ENCODE results near the gene PARP3.

The PARP3 gene

GRCh38 chr3:51967384-51968169 lies 25.4 kb downstream of the PARP3 start, which contains the start of gene PCBP4:
PCBP4 (minus strand) TSS chr3:51967454; CDS start chr3:51961240, 6,214 bp downstream.
- no peak for FAIRE-seq

- FAIRE-seq, result no peak
Observed at GRCh38 chr3:51968170-51968775, 26.1 kb downstream of the PARP3 start.

GRCh38 chr3:51968883-51969678 lies 26.9 kb downstream of the PARP3 start:
- FAIRE-seq, result no peak

- FAIRE-seq, result no peak
Observed at GRCh38 chr3:51969841-51970240, 27.7 kb downstream of the PARP3 start.

- no peak for FAIRE-seq
Observed at GRCh38 chr3:51970606-51971300, 28.6 kb downstream of the PARP3 start.

- no peak for FAIRE-seq
Observed at GRCh38 chr3:51971350-51971749, 29.2 kb downstream of the PARP3 start.

- no peak for FAIRE-seq
Observed at GRCh38 chr3:51974277-51974962, 32.3 kb downstream of the PARP3 start.

GRCh38 chr3:51974963-51975851 lies 33.0 kb downstream of the PARP3 start, which contains the start of gene ABHD14A:
ABHD14A (plus strand) TSS chr3:51975064; CDS start chr3:51975136, 72 bp downstream.
- no peak for FAIRE-seq

- FAIRE-seq, result no peak
Observed at GRCh38 chr3:51975852-51976549, 33.8 kb downstream of the PARP3 start.

- FAIRE-seq, result no peak
Observed at GRCh38 chr3:51977446-51978142, 35.4 kb downstream of the PARP3 start.

GRCh38 chr3:51978143-51978502 lies 36.0 kb downstream of the PARP3 start:
- no peak for FAIRE-seq

- no peak for FAIRE-seq
Observed at GRCh38 chr3:51980253-51980652, 38.1 kb downstream of the PARP3 start.

- no peak for FAIRE-seq
Observed at GRCh38 chr3:51982352-51982837, 40.2 kb downstream of the PARP3 start.

GRCh38 chr3:51982838-51983577 lies 40.8 kb downstream of the PARP3 start, which contains the start of gene ACY1:
ACY1 (plus strand) TSS chr3:51983535; CDS start chr3:51984065, 530 bp downstream.
- FAIRE-seq, result no peak

GRCh38 chr3:51983578-51984268 lies 41.6 kb downstream of the PARP3 start:
- FAIRE-seq, result no peak

- no peak for FAIRE-seq
Observed at GRCh38 chr3:51984269-51984647, 42.1 kb downstream of the PARP3 start.

GRCh38 chr3:51985063-51985462 lies 42.9 kb downstream of the PARP3 start:
- no peak for FAIRE-seq
